Adipocyte (in vitro differentiated cells): Measurements from ENCODE around the gene SYT1.

ENCODE experiments used
- DNase-seq: peaks from one replicate; pipeline ENCODE4 v3.0.0-alpha.2; 2015; ENCODE audit warnings: low read depth
- H3K27me3 ChIP-seq: replicated peaks from 2 replicates; pipeline ENCODE4 v1.7.0; 2013; ENCODE audit warnings: mild to moderate bottlenecking, low read length, moderate library complexity; ENCODE audit not compliant: control insufficient read depth, insufficient read depth
- H3K36me3 ChIP-seq: 2 replicates; pipeline ENCODE4 v1.7.0; 2013; ENCODE audit warnings: low read length, mild to moderate bottlenecking, moderate library complexity; ENCODE audit not compliant: control insufficient read depth, insufficient read depth, severe bottlenecking
- H3K4me1 ChIP-seq: 2 replicates; pipeline ENCODE4 v1.7.0; 2013; ENCODE audit warnings: mild to moderate bottlenecking, low read length, moderate library complexity; ENCODE audit not compliant: control insufficient read depth, insufficient read depth
- H3K4me3 ChIP-seq: 2 replicates; pipeline ENCODE4 v1.7.0; 2013; ENCODE audit warnings: mild to moderate bottlenecking, low read length, moderate library complexity
- H3K9ac ChIP-seq: 2 replicates; pipeline ENCODE4 v1.7.0; 2013; ENCODE audit warnings: mild to moderate bottlenecking, low read length, moderate library complexity
- H3K9me3 ChIP-seq: 2 replicates; pipeline ENCODE4 v1.7.0; 2013; ENCODE audit warnings: mild to moderate bottlenecking, low read length, moderate library complexity; ENCODE audit not compliant: control insufficient read depth

SYT1 gene

GRCh38 chr12:79227646-79228045 is 363.1 kb downstream of the SYT1 start:
- DNase-seq: no peak
- Histone ChIP-seq H3K36me3 (no peaks in the 10 kb centered on the region), H3K4me1 (no peaks in the 10 kb centered on the region), H3K9ac (no peak overlapping the region), H3K9me3 (peaks cover 4% of the 10 kb centered on the region), H3K27me3 (no peaks in the 10 kb centered on the region), H3K4me3 (no peak overlapping the region)

- H3K9me3 ChIP-seq: no peaks in the 10 kb centered on the region
- DNase-seq: no peak
- no peak overlapping the region for H3K9ac ChIP-seq
- no peaks in the 10 kb centered on the region for H3K4me1 ChIP-seq
- no peaks in the 10 kb centered on the region for H3K36me3 ChIP-seq
- H3K27me3 ChIP-seq: no peaks in the 10 kb centered on the region
- H3K4me3 ChIP-seq: no peak overlapping the region
These were observed 368.8 kb downstream of the SYT1 start for GRCh38 chr12:79233341-79233781.

- Histone ChIP-seq H3K4me1 (no peaks in the 10 kb centered on the region), H3K9me3 (no peaks in the 10 kb centered on the region), H3K27me3 (no peaks in the 10 kb centered on the region), H3K4me3 (no peak overlapping the region), H3K36me3 (no peaks in the 10 kb centered on the region), H3K9ac (no peak overlapping the region)
- no peak for DNase-seq
These were observed 372.3 kb downstream of the SYT1 start for GRCh38 chr12:79236920-79237319.

GRCh38 chr12:79238246-79238645 is 373.7 kb downstream of the SYT1 start:
- no peak for DNase-seq
- Histone ChIP-seq H3K4me1 (no peaks in the 10 kb centered on the region), H3K27me3 (no peaks in the 10 kb centered on the region), H3K36me3 (no peaks in the 10 kb centered on the region), H3K4me3 (no peak overlapping the region), H3K9ac (no peak overlapping the region), H3K9me3 (no peaks in the 10 kb centered on the region)

GRCh38 chr12:79247494-79247893 is 382.9 kb downstream of the SYT1 start:
- no peaks in the 10 kb centered on the region for H3K4me1 ChIP-seq
- no peak for DNase-seq
- H3K27me3 ChIP-seq: no peaks in the 10 kb centered on the region
- H3K36me3 ChIP-seq: no peaks in the 10 kb centered on the region
- no peak overlapping the region for H3K4me3 ChIP-seq
- no peaks in the 10 kb centered on the region for H3K9me3 ChIP-seq
- no peak overlapping the region for H3K9ac ChIP-seq

- H3K36me3 ChIP-seq: no peaks in the 10 kb centered on the region
- DNase-seq: no peak
- H3K4me3 ChIP-seq: no peak overlapping the region
These were observed 385.6 kb downstream of the SYT1 start for GRCh38 chr12:79250186-79250585.

GRCh38 chr12:79250960-79251755 is 386.6 kb downstream of the SYT1 start:
- Histone ChIP-seq H3K9me3 (peaks cover 9% of the 10 kb centered on the region), H3K4me3 (no peak overlapping the region), H3K27me3 (no peaks in the 10 kb centered on the region), H3K36me3 (no peaks in the 10 kb centered on the region), H3K9ac (no peak overlapping the region), H3K4me1 (no peaks in the 10 kb centered on the region)
- no peak for DNase-seq

More at GRCh38 chr12:79250186-79250585, 385.6 kb downstream of the SYT1 start:
- H3K4me1 ChIP-seq: no peaks in the 10 kb centered on the region
- H3K9ac ChIP-seq: no peak overlapping the region
- no peaks in the 10 kb centered on the region for H3K27me3 ChIP-seq
- peaks cover 9% of the 10 kb centered on the region for H3K9me3 ChIP-seq

GRCh38 chr12:79252358-79253075 is 387.9 kb downstream of the SYT1 start:
- Histone ChIP-seq H3K9me3 (peaks cover 9% of the 10 kb centered on the region), H3K9ac (no peak overlapping the region), H3K27me3 (no peaks in the 10 kb centered on the region), H3K4me3 (no peak overlapping the region), H3K36me3 (no peaks in the 10 kb centered on the region), H3K4me1 (no peaks in the 10 kb centered on the region)
- no peak for DNase-seq

GRCh38 chr12:79255288-79255687 is 390.7 kb downstream of the SYT1 start:
- Histone ChIP-seq H3K9ac (no peak overlapping the region), H3K27me3 (no peaks in the 10 kb centered on the region), H3K36me3 (no peaks in the 10 kb centered on the region), H3K4me3 (no peak overlapping the region), H3K4me1 (peaks cover 2% of the 10 kb centered on the region), H3K9me3 (peaks cover 9% of the 10 kb centered on the region)
- peak; percentile 2 for DNase-seq

- Histone ChIP-seq H3K4me1 (peaks cover 4% of the 10 kb centered on the region), H3K27me3 (no peaks in the 10 kb centered on the region), H3K9ac (no peak overlapping the region), H3K4me3 (no peak overlapping the region), H3K9me3 (no peaks in the 10 kb centered on the region), H3K36me3 (no peaks in the 10 kb centered on the region)
- DNase-seq: no peak
These were observed 396.3 kb downstream of the SYT1 start for GRCh38 chr12:79260923-79261322.

- Histone ChIP-seq H3K4me1 (peaks cover 4% of the 10 kb centered on the region), H3K27me3 (no peaks in the 10 kb centered on the region), H3K9ac (no peak overlapping the region), H3K4me3 (no peak overlapping the region), H3K36me3 (no peaks in the 10 kb centered on the region), H3K9me3 (no peaks in the 10 kb centered on the region)
- DNase-seq: no peak
These were observed 398.4 kb downstream of the SYT1 start for GRCh38 chr12:79262938-79263337.
